Stimulated activated CD8-positive, alpha-beta memory T cell treated with anti-CD3 and anti-CD28 coated beads, Interleukin-4, amount 100 ng/mL, for 4 hours (primary cell): Measurements from ENCODE around the gene HYPK.

Experiments used
- DNase-seq, 2 donors: peaks; one replicate each; pipeline ENCODE4 v3.0.0-alpha.2; 2020; ENCODE audit warnings: low read depth in 2 of 2, low spot score in 1 of 2

HYPK gene

GRCh38 chr15:43800286-43801141 lies at the start of gene HYPK:
TSS of gene HYPK (plus strand) at chr15:43800599. CDS start at chr15:43800623, 24 bp downstream.
- peak; percentile 76 to 86 for DNase-seq

- DNase-seq = no peak
Observed at GRCh38 chr15:43751885-43752284, 48.5 kb upstream of the HYPK start.

GRCh38 chr15:43762824-43763223 lies 37.6 kb upstream of the HYPK start:
- DNase-seq = no peak

- DNase-seq = no peak
Observed at GRCh38 chr15:43763819-43764446, 36.5 kb upstream of the HYPK start.

GRCh38 chr15:43769584-43770228 lies 30.7 kb upstream of the HYPK start:
- DNase-seq = no peak

GRCh38 chr15:43771816-43772215 lies 28.6 kb upstream of the HYPK start:
- DNase-seq = no peak

- DNase-seq = no peak
Observed at GRCh38 chr15:43772624-43773023, 27.8 kb upstream of the HYPK start.

GRCh38 chr15:43774062-43774461 lies 26.3 kb upstream of the HYPK start:
- DNase-seq = no peak

GRCh38 chr15:43775411-43775965 lies 24.9 kb upstream of the HYPK start:
- no peak for DNase-seq

- no peak for DNase-seq
Observed at GRCh38 chr15:43776101-43776717, 24.2 kb upstream of the HYPK start.

GRCh38 chr15:43776718-43777266 lies 23.6 kb upstream of the HYPK start, which contains the start of gene ELL3:
TSS of gene ELL3 (minus strand) at chr15:43776966. CDS start at chr15:43776901, 65 bp downstream.
- DNase-seq = peak; percentile 48 to 65

- peak; percentile 68 to 69 for DNase-seq
Observed at GRCh38 chr15:43777267-43777914, 23.0 kb upstream of the HYPK start.

- no peak for DNase-seq
Observed at GRCh38 chr15:43779016-43779415, 21.4 kb upstream of the HYPK start.

GRCh38 chr15:43789409-43789808 lies 11.0 kb upstream of the HYPK start:
- DNase-seq = no peak

- peak; percentile 99 to 100 for DNase-seq
Observed at GRCh38 chr15:43791993-43792760, 8.2 kb upstream of the HYPK start, which contains the start of gene SERF2. TSS of gene SERF2 (plus strand) at chr15:43792320. CDS start at chr15:43792377, 57 bp downstream.

GRCh38 chr15:43792761-43793476 lies 7.5 kb upstream of the HYPK start:
- DNase-seq = no peak

GRCh38 chr15:43793647-43794046 lies 6.8 kb upstream of the HYPK start:
- DNase-seq = no peak

GRCh38 chr15:43794269-43795037 lies 5.9 kb upstream of the HYPK start:
- no peak for DNase-seq
